Measurements from ENCODE around the gene ACSS1. TPM values are rescaled to one million over a fixed set of nuclear protein-coding genes. Genes with fewer than 3 reads are reported as not detected.

ACSS1 gene
- 0.64 and 1.8 TPM in 2 replicates for total RNA-seq

DNA sequence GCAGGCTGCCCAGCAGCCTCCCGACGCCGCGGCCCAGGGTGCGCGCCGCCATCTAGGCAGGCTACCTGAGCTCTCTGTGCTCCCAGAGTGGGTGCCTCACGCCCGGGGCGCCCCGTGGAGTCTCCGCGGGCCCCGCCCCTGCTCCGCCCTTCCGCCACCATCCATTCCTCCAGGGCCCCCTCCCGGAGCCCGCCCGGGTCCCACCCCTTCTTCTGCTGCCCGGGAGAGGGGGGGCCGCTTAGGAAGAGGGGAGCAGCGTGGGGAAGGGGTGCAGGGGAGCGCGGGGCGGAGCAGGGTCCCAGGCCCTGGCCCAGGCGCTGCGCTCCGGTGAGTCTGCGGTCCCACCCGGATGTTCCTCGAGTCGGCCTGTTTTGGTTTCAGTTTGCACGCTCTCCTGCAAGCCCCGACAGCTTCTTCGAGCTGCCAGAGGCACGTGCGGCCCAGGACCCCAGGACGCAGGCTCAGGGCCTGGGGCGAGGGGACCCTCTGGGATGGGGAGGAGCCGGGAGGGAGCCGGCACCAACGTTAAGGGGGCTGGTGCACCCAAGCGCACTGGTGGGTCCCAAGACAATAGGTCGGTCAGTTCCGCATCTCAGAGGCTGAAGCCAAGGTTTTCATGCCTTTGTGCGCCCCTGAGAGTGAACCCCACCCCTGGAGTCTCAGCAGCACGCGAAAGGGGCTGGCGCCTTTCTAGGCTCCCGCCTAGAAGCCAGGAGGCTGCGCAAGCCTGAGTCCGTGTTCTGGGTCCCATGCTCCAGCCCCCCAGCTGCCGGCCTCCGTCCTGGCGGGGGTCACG is at the start of gene ACSS1:
TSS of gene ACSS1 (minus strand) at position 89 of the 796 bp plus-strand sequence. CDS start at position 52, 37 bp downstream.
- FAIRE-seq, result no peak
- Histone ChIP-seq H3K36me3 (ENCODE audit: control insufficient read depth, insufficient read depth, low read length) (no peaks in the 10 kb centered on the region), H3K4me3 (ENCODE audit: low read depth, low read length) (peak within 1 kb of the TSS; percentile 46), H3K27me3 (ENCODE audit: control insufficient read depth, insufficient read depth, low read length) (peaks cover 7% of the 10 kb centered on the region)
- TF ChIP-seq, protein P1, sequence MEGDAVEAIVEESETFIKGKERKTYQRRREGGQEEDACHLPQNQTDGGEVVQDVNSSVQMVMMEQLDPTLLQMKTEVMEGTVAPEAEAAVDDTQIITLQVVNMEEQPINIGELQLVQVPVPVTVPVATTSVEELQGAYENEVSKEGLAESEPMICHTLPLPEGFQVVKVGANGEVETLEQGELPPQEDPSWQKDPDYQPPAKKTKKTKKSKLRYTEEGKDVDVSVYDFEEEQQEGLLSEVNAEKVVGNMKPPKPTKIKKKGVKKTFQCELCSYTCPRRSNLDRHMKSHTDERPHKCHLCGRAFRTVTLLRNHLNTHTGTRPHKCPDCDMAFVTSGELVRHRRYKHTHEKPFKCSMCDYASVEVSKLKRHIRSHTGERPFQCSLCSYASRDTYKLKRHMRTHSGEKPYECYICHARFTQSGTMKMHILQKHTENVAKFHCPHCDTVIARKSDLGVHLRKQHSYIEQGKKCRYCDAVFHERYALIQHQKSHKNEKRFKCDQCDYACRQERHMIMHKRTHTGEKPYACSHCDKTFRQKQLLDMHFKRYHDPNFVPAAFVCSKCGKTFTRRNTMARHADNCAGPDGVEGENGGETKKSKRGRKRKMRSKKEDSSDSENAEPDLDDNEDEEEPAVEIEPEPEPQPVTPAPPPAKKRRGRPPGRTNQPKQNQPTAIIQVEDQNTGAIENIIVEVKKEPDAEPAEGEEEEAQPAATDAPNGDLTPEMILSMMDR (IDR thresholded peaks at IDR 0.05; ENCODE audit: insufficient read depth, low read length, severe bottlenecking), result no peak
- no peak for DNase-seq (ENCODE audit: low read depth)

DNA sequence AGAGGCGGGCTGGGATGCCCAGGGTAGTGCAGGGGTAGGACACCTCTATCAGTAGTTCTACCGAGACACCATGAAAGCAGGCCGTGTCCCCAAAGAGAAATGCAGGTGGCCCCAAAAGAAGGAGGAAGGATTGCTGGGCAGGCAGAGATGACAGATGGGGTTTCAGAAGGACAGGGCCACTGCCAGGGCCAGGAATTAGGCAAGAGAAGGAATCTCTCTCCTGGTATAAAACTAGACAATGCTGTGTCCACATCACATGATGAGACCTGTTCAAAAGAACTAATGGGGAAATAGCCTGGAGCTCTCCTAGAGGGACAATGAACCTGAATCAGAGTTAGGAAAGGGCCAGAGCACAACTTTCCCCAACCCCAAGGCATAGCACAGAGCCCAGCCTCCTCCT is 45.6 kb upstream of the ACSS1 start:
- Histone ChIP-seq H3K27me3 (ENCODE audit: control insufficient read depth, insufficient read depth, low read length) (peaks cover 2% of the 10 kb centered on the region), H3K36me3 (ENCODE audit: control insufficient read depth, insufficient read depth, low read length) (no peaks in the 10 kb centered on the region), H3K4me3 (ENCODE audit: low read depth, low read length) (no peak overlapping the region)
- FAIRE-seq (no peak), DNase-seq (ENCODE audit: low read depth) (no peak)
- TF ChIP-seq, protein P1 (IDR thresholded peaks at IDR 0.05; ENCODE audit: insufficient read depth, low read length, severe bottlenecking), result no peak

DNA sequence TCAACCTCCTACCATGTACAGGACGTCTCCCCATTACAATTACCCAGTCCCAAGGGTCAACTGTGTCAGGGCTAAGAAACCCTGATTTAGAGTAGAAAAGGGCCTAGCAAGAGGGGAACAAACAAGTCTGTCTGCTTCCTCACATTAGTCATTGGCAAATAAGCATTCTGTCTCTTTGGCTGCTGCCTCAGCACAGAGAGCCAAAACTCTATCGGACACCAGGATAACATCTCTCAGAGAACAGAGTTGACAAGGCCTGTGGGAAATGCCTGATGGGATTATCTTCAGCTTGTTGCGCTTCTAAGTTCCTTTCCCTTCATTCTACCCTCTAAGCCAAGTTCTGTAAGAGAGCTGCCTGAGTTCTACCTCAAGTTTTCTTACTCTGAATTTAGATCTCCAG is 43.0 kb upstream of the ACSS1 start:
- Histone ChIP-seq H3K36me3 (ENCODE audit: control insufficient read depth, insufficient read depth, low read length) (no peaks in the 10 kb centered on the region), H3K27me3 (ENCODE audit: control insufficient read depth, insufficient read depth, low read length) (peaks cover 2% of the 10 kb centered on the region), H3K4me3 (ENCODE audit: low read depth, low read length) (no peak overlapping the region)
- no peak for DNase-seq (ENCODE audit: low read depth)
- TF ChIP-seq, protein P1 (IDR thresholded peaks at IDR 0.05; ENCODE audit: insufficient read depth, low read length, severe bottlenecking), result no peak
- peak; percentile 66 for FAIRE-seq

DNA sequence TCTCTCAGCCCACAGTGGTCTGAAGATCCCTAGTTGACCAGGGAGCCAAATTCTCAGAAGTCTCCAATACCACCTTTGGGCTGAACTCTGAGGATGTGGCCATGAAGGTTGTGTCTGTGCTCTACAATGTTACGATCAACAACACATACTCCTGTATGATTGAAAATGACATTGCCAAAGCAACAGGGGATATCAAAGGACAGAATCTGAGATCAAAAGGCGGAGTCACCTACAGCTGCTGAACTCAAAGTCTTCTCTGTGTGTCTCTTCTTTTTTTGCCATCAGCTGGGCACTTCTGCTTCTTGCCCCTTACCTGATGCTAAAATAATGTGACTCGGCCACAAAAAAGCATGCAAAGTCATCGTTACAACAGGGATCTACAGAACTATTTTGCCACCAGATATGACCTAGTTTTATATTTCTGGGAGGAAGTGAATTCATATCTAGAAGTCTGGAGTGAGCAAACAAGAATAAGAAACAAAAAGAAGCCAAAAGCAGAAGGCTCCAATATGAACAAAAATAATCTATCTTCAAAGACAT is 41.7 kb upstream of the ACSS1 start:
- DNase-seq (ENCODE audit: low read depth), result no peak
- H3K4me3 ChIP-seq (ENCODE audit: low read depth, low read length), result no peak overlapping the region
- H3K27me3 ChIP-seq (ENCODE audit: control insufficient read depth, insufficient read depth, low read length), result peaks cover 2% of the 10 kb centered on the region
- TF ChIP-seq, protein P1 (IDR thresholded peaks at IDR 0.05; ENCODE audit: insufficient read depth, low read length, severe bottlenecking), result no peak
- H3K36me3 ChIP-seq (ENCODE audit: control insufficient read depth, insufficient read depth, low read length), result no peaks in the 10 kb centered on the region
- no peak for FAIRE-seq

DNA sequence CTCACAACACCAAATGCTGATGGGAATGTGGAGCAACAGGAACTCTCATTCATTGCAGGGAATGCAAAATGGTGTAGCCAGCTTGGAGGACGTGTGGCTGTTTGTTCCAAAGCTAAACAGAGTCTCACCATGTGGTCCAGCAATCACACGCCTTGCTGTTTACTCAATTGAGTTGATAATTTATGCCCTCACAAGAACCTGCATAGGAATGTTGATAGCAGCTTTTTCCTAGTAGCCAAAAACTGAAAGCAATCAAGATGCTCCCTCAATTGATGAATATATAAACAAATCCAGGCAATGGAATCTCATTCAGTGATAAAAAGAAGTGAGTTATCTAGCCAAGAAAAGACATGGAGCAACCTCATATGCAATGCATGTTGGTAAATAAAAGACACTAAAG is 39.6 kb upstream of the ACSS1 start:
- TF ChIP-seq, protein P1 (IDR thresholded peaks at IDR 0.05; ENCODE audit: insufficient read depth, low read length, severe bottlenecking), result no peak
- Histone ChIP-seq H3K36me3 (ENCODE audit: control insufficient read depth, insufficient read depth, low read length) (no peaks in the 10 kb centered on the region), H3K4me3 (ENCODE audit: low read depth, low read length) (no peak overlapping the region), H3K27me3 (ENCODE audit: control insufficient read depth, insufficient read depth, low read length) (no peaks in the 10 kb centered on the region)
- no peak for FAIRE-seq
- no peak for DNase-seq (ENCODE audit: low read depth)

All from bronchial epithelial cell (primary cell).